GM12878 (cell line): ENCODE data around the gene C6orf89. TPM values are rescaled to one million over a fixed set of nuclear protein-coding genes. Genes with fewer than 3 reads are reported as not detected.

Experiments used
- ATF3 ChIP-seq: IDR thresholded peaks from 2 replicates; pipeline ENCODE4 v1.6.1; 2011; ENCODE audit warnings: low read depth, mild to moderate bottlenecking, low read length, moderate library complexity, borderline replicate concordance; ENCODE audit errors: extremely low read depth
- PRDM15 ChIP-seq: fragments of 450-650 bp; formaldehyde crosslinking; IDR thresholded peaks from 2 replicates; pipeline ENCODE4 v1.4.0; 2020; ENCODE audit warnings: mild to moderate bottlenecking, moderate library complexity
- STAT3 ChIP-seq: IDR thresholded peaks from 2 replicates; pipeline ENCODE4 v1.6.1; 2011; ENCODE audit warnings: low read depth, low read length, improper control_type of control experiment
- TCF3 ChIP-seq: IDR thresholded peaks from 2 replicates; pipeline ENCODE4 v1.6.1; 2012; ENCODE audit warnings: low read depth, mild to moderate bottlenecking, low read length, borderline replicate concordance; ENCODE audit not compliant: insufficient read depth
- USF1 ChIP-seq: IDR thresholded peaks from 2 replicates; pipeline ENCODE4 v1.6.1; 2011; ENCODE audit warnings: borderline replicate concordance, low read depth, mild to moderate bottlenecking, moderate library complexity, mixed read lengths, low read length; ENCODE audit not compliant: insufficient read depth; ENCODE audit errors: extremely low read length
- polyA plus RNA-seq, 11 experiments: library from polyadenylated mRNA; depleted of rRNA in 4 of 11; unstranded in 6 of 11; stranded (reverse) in 5 of 11; fragments of >200 nt; fragmentation: Nextera tagmentation in 4 of 11; fragmentation: Illumina TruSeq in 1 of 11; extraction: Ambion mirVana in 4 of 11; extraction: Trizol in 1 of 11; gene quantifications; 1 replicate in 1 of 11; 2 replicates in 10 of 11; pipeline versions ENCODE4 v1.2.1 to v1.2.3, GENCODE V29; 2011 to 2016; ENCODE audit warnings: inconsistent platforms in 2 of 11, missing spikeins in 2 of 11, low read depth in 1 of 11
- total RNA-seq, 4 experiments: library from RNA; depleted of rRNA in 3 of 4; stranded (reverse); fragments of >200 nt in 3 of 4; fragmentation: Illumina TruSeq in 1 of 4; extraction: Trizol in 1 of 4; gene quantifications; 2 replicates each; pipeline versions ENCODE4 v1.2.1 to v1.2.3, GENCODE V29; 2013 to 2021

The C6orf89 gene
- total and polyA plus RNA-seq, 10 of the 15 experiments (the other 5 are each of a cell fraction or from before 2014, with no cell fraction given): 10.8 to 42.7 (median 28.6) TPM

GRCh38 chr6:36977470-36977941 is 91.8 kb downstream of the C6orf89 start (continued):
- no peak for TF ChIP-seq PRDM15
- TF ChIP-seq TCF3: no peak
- no peak for TF ChIP-seq STAT3
- no peak for TF ChIP-seq USF1
- no peak for TF ChIP-seq ATF3

Other genes with a start within 250 kb of the C6orf89 start
- 186 and 198 TPM in 2 replicates for gene CDKN1A, start 207.2 kb upstream of the C6orf89 start, total RNA-seq (2014; rRNA removed)
- gene CDKN1A, start 207.2 kb upstream of the C6orf89 start, total RNA-seq (2014; rRNA removed; fragmentation: Illumina TruSeq; extraction: Trizol): 139 and 144 TPM in 2 replicates
- gene CDKN1A, start 207.2 kb upstream of the C6orf89 start, total RNA-seq (2021): 315 and 321 TPM in 2 replicates
- 103 and 200 TPM in 2 replicates for gene CDKN1A, start 207.2 kb upstream of the C6orf89 start, polyA plus RNA-seq (2011; rRNA removed)
- gene CDKN1A, start 207.2 kb upstream of the C6orf89 start, polyA plus RNA-seq (2014; fragmentation: Illumina TruSeq; extraction: Trizol): 154 and 232 TPM in 2 replicates
- gene CDKN1A, start 207.2 kb upstream of the C6orf89 start, polyA plus RNA-seq (2014; fragmentation: Nextera tagmentation; extraction: Ambion mirVana): 10 to 100 TPM; 25.2 to 48.4 TPM
- 330 and 358 TPM in 2 replicates for gene CDKN1A, start 207.2 kb upstream of the C6orf89 start, polyA plus RNA-seq (2014; rRNA removed)
- 100 to 1,000 TPM; 604 to 637 TPM for gene CDKN1A, start 207.2 kb upstream of the C6orf89 start, polyA plus RNA-seq (2016; fragmentation: Nextera tagmentation; extraction: Ambion mirVana)
- 0.06 TPM in 1 of 2 replicates, not detected in the other for gene RAB44, start 188.1 kb upstream of the C6orf89 start, total RNA-seq (2014; rRNA removed)
- gene RAB44, start 188.1 kb upstream of the C6orf89 start, total RNA-seq (2014; rRNA removed; fragmentation: Illumina TruSeq; extraction: Trizol): not detected in 2 replicates
- 0.05 TPM in 1 of 2 replicates, not detected in the other for gene RAB44, start 188.1 kb upstream of the C6orf89 start, total RNA-seq (2021)
- gene RAB44, start 188.1 kb upstream of the C6orf89 start, polyA plus RNA-seq (2011; rRNA removed): 0.05 TPM in 1 of 2 replicates, not detected in the other
- gene RAB44, start 188.1 kb upstream of the C6orf89 start, polyA plus RNA-seq (2014; fragmentation: Illumina TruSeq; extraction: Trizol): 0.01 TPM in 1 of 2 replicates, not detected in the other
- gene RAB44, start 188.1 kb upstream of the C6orf89 start, polyA plus RNA-seq (2014; fragmentation: Nextera tagmentation; extraction: Ambion mirVana): under 1 TPM in 1 of 2 experiments, not detected in 1; 0.02 TPM
- 0.01 and 0.05 TPM in 2 replicates for gene RAB44, start 188.1 kb upstream of the C6orf89 start, polyA plus RNA-seq (2014; rRNA removed)
- gene RAB44, start 188.1 kb upstream of the C6orf89 start, polyA plus RNA-seq (2016; fragmentation: Nextera tagmentation; extraction: Ambion mirVana): under 1 TPM; 0.05 to 0.08 TPM
- 22.3 and 30.3 TPM in 2 replicates for gene CPNE5, start 46.5 kb upstream of the C6orf89 start, total RNA-seq (2014; rRNA removed)
- 19.2 and 21.9 TPM in 2 replicates for gene CPNE5, start 46.5 kb upstream of the C6orf89 start, total RNA-seq (2014; rRNA removed; fragmentation: Illumina TruSeq; extraction: Trizol)
- 38.4 and 39.1 TPM in 2 replicates for gene CPNE5, start 46.5 kb upstream of the C6orf89 start, total RNA-seq (2021)
- gene CPNE5, start 46.5 kb upstream of the C6orf89 start, polyA plus RNA-seq (2011; rRNA removed): 6.0 and 14.4 TPM in 2 replicates
- 25.3 and 34.2 TPM in 2 replicates for gene CPNE5, start 46.5 kb upstream of the C6orf89 start, polyA plus RNA-seq (2014; fragmentation: Illumina TruSeq; extraction: Trizol)
- gene CPNE5, start 46.5 kb upstream of the C6orf89 start, polyA plus RNA-seq (2014; fragmentation: Nextera tagmentation; extraction: Ambion mirVana): 1 to 10 TPM; 2.4 to 3.1 TPM
- gene CPNE5, start 46.5 kb upstream of the C6orf89 start, polyA plus RNA-seq (2014; rRNA removed): 32.3 and 39.9 TPM in 2 replicates
- 10 to 100 TPM; 10.3 to 11.7 TPM for gene CPNE5, start 46.5 kb upstream of the C6orf89 start, polyA plus RNA-seq (2016; fragmentation: Nextera tagmentation; extraction: Ambion mirVana)
- 50.2 and 54.0 TPM in 2 replicates for gene PPIL1, start 11.1 kb upstream of the C6orf89 start, total RNA-seq (2014; rRNA removed)
- 62.7 and 66.7 TPM in 2 replicates for gene PPIL1, start 11.1 kb upstream of the C6orf89 start, total RNA-seq (2014; rRNA removed; fragmentation: Illumina TruSeq; extraction: Trizol)
- 39.5 and 40.8 TPM in 2 replicates for gene PPIL1, start 11.1 kb upstream of the C6orf89 start, total RNA-seq (2021)
- gene PPIL1, start 11.1 kb upstream of the C6orf89 start, polyA plus RNA-seq (2011; rRNA removed): 54.8 and 56.8 TPM in 2 replicates
- gene PPIL1, start 11.1 kb upstream of the C6orf89 start, polyA plus RNA-seq (2014; fragmentation: Illumina TruSeq; extraction: Trizol): 75.5 and 98.4 TPM in 2 replicates
- 10 to 100 TPM; 74.4 to 95.8 TPM for gene PPIL1, start 11.1 kb upstream of the C6orf89 start, polyA plus RNA-seq (2014; fragmentation: Nextera tagmentation; extraction: Ambion mirVana)
- 42.6 and 42.8 TPM in 2 replicates for gene PPIL1, start 11.1 kb upstream of the C6orf89 start, polyA plus RNA-seq (2014; rRNA removed)
- 10 to 100 TPM; 81.8 to 86.7 TPM for gene PPIL1, start 11.1 kb upstream of the C6orf89 start, polyA plus RNA-seq (2016; fragmentation: Nextera tagmentation; extraction: Ambion mirVana)
- not detected in 2 replicates for gene PI16, start 68.8 kb downstream of the C6orf89 start, total RNA-seq (2014; rRNA removed)
- gene PI16, start 68.8 kb downstream of the C6orf89 start, total RNA-seq (2014; rRNA removed; fragmentation: Illumina TruSeq; extraction: Trizol): not detected in 2 replicates
- not detected in 2 replicates for gene PI16, start 68.8 kb downstream of the C6orf89 start, total RNA-seq (2021)
- not detected in 2 replicates for gene PI16, start 68.8 kb downstream of the C6orf89 start, polyA plus RNA-seq (2011; rRNA removed)
- not detected in 2 replicates for gene PI16, start 68.8 kb downstream of the C6orf89 start, polyA plus RNA-seq (2014; fragmentation: Illumina TruSeq; extraction: Trizol)
- under 1 TPM in 1 of 2 experiments, not detected in 1; 0.08 TPM for gene PI16, start 68.8 kb downstream of the C6orf89 start, polyA plus RNA-seq (2014; fragmentation: Nextera tagmentation; extraction: Ambion mirVana)
- gene PI16, start 68.8 kb downstream of the C6orf89 start, polyA plus RNA-seq (2014; rRNA removed): not detected in 2 replicates
- under 1 TPM in 1 of 2 experiments, not detected in 1; 0.12 TPM for gene PI16, start 68.8 kb downstream of the C6orf89 start, polyA plus RNA-seq (2016; fragmentation: Nextera tagmentation; extraction: Ambion mirVana)
- gene MTCH1, start 100.2 kb downstream of the C6orf89 start, total RNA-seq (2014; rRNA removed): 104 and 114 TPM in 2 replicates
- gene MTCH1, start 100.2 kb downstream of the C6orf89 start, total RNA-seq (2014; rRNA removed; fragmentation: Illumina TruSeq; extraction: Trizol): 64.5 and 65.2 TPM in 2 replicates
- 103 and 105 TPM in 2 replicates for gene MTCH1, start 100.2 kb downstream of the C6orf89 start, total RNA-seq (2021)
- gene MTCH1, start 100.2 kb downstream of the C6orf89 start, polyA plus RNA-seq (2011; rRNA removed): 73.1 and 86.9 TPM in 2 replicates
- gene MTCH1, start 100.2 kb downstream of the C6orf89 start, polyA plus RNA-seq (2014; fragmentation: Illumina TruSeq; extraction: Trizol): 48.5 and 75.3 TPM in 2 replicates
- 10 to 100 TPM in 1 of 2 experiments, 1 to 10 TPM in 1; 7.2 to 17.3 TPM for gene MTCH1, start 100.2 kb downstream of the C6orf89 start, polyA plus RNA-seq (2014; fragmentation: Nextera tagmentation; extraction: Ambion mirVana)
- 80.2 and 83.5 TPM in 2 replicates for gene MTCH1, start 100.2 kb downstream of the C6orf89 start, polyA plus RNA-seq (2014; rRNA removed)
- 100 to 1,000 TPM; 108 to 128 TPM for gene MTCH1, start 100.2 kb downstream of the C6orf89 start, polyA plus RNA-seq (2016; fragmentation: Nextera tagmentation; extraction: Ambion mirVana)
- 52.9 and 55.5 TPM in 2 replicates for gene FGD2, start 119.7 kb downstream of the C6orf89 start, total RNA-seq (2014; rRNA removed)
- 35.4 and 36.0 TPM in 2 replicates for gene FGD2, start 119.7 kb downstream of the C6orf89 start, total RNA-seq (2014; rRNA removed; fragmentation: Illumina TruSeq; extraction: Trizol)
- 63.6 and 70.4 TPM in 2 replicates for gene FGD2, start 119.7 kb downstream of the C6orf89 start, total RNA-seq (2021)
- 21.7 and 36.4 TPM in 2 replicates for gene FGD2, start 119.7 kb downstream of the C6orf89 start, polyA plus RNA-seq (2011; rRNA removed)
- gene FGD2, start 119.7 kb downstream of the C6orf89 start, polyA plus RNA-seq (2014; fragmentation: Illumina TruSeq; extraction: Trizol): 21.8 and 30.3 TPM in 2 replicates
- 10 to 100 TPM in 1 of 2 experiments, 1 to 10 TPM in 1; 5.2 to 11.3 TPM for gene FGD2, start 119.7 kb downstream of the C6orf89 start, polyA plus RNA-seq (2014; fragmentation: Nextera tagmentation; extraction: Ambion mirVana)
- gene FGD2, start 119.7 kb downstream of the C6orf89 start, polyA plus RNA-seq (2014; rRNA removed): 83.2 and 88.1 TPM in 2 replicates
- 10 to 100 TPM; 23.1 to 25.3 TPM for gene FGD2, start 119.7 kb downstream of the C6orf89 start, polyA plus RNA-seq (2016; fragmentation: Nextera tagmentation; extraction: Ambion mirVana)